Raji (cell line): ENCODE measurements around the gene ZNF827.

Experiments
- POLR2A ChIP-seq: IDR thresholded peaks from 2 replicates; pipeline ENCODE4 v1.6.1; 2011; ENCODE audit warnings: low read depth, low read length, control low read depth; ENCODE audit not compliant: insufficient read depth

Gene ZNF827

GRCh38 chr4:145840162-145840768, 98.4 kb downstream of the ZNF827 start:
- no peak for TF ChIP-seq POLR2A

- TF ChIP-seq POLR2A: no peak
Observed at GRCh38 chr4:145839151-145839550, 99.5 kb downstream of the ZNF827 start.

- no peak for TF ChIP-seq POLR2A
Observed at GRCh38 chr4:145830699-145831098, 107.9 kb downstream of the ZNF827 start.

- TF ChIP-seq POLR2A: no peak
Observed at GRCh38 chr4:145829629-145830395, 108.8 kb downstream of the ZNF827 start.

GRCh38 chr4:145828802-145829485, 109.7 kb downstream of the ZNF827 start:
- no peak for TF ChIP-seq POLR2A

GRCh38 chr4:145827885-145828284, 110.7 kb downstream of the ZNF827 start:
- TF ChIP-seq POLR2A: no peak

GRCh38 chr4:145825255-145825654, 113.4 kb downstream of the ZNF827 start:
- TF ChIP-seq POLR2A: no peak

GRCh38 chr4:145824463-145824862, 114.2 kb downstream of the ZNF827 start:
- no peak for TF ChIP-seq POLR2A

GRCh38 chr4:145823743-145824142, 114.9 kb downstream of the ZNF827 start:
- no peak for TF ChIP-seq POLR2A

GRCh38 chr4:145822581-145822980, 116.0 kb downstream of the ZNF827 start:
- no peak for TF ChIP-seq POLR2A

- TF ChIP-seq POLR2A: no peak
Observed at GRCh38 chr4:145822181-145822580, 116.4 kb downstream of the ZNF827 start.

- no peak for TF ChIP-seq POLR2A
Observed at GRCh38 chr4:145821766-145822165, 116.9 kb downstream of the ZNF827 start.

GRCh38 chr4:145820407-145820806, 118.2 kb downstream of the ZNF827 start:
- no peak for TF ChIP-seq POLR2A

GRCh38 chr4:145819853-145820181, 118.8 kb downstream of the ZNF827 start:
- TF ChIP-seq POLR2A: no peak

GRCh38 chr4:145819101-145819852, 119.3 kb downstream of the ZNF827 start:
- no peak for TF ChIP-seq POLR2A

- TF ChIP-seq POLR2A: no peak
Observed at GRCh38 chr4:145818011-145818410, 120.6 kb downstream of the ZNF827 start.

- no peak for TF ChIP-seq POLR2A
Observed at GRCh38 chr4:145816091-145816490, 122.5 kb downstream of the ZNF827 start.
